Loucy (cell line): Measurements from ENCODE around the gene RNF43.

Source experiments
- H2AFZ ChIP-seq: fragments of 200-600 bp; sonication (generic); 2 replicates; pipeline ENCODE4 v1.6.0; 2016; ENCODE audit warnings: antibody characterized with exemption, mild to moderate bottlenecking, low read length, moderate library complexity
- H3F3A ChIP-seq: fragments of 200-600 bp; 2 replicates; pipeline ENCODE4 v1.6.0; 2016; ENCODE audit warnings: antibody characterized with exemption, low read depth, mild to moderate bottlenecking
- H3K27me3 ChIP-seq: fragments of 200-600 bp; sonication (generic); 2 replicates; pipeline ENCODE4 v1.6.1; 2014; ENCODE audit warnings: low read length, mild to moderate bottlenecking; ENCODE audit not compliant: insufficient read depth, poor library complexity, severe bottlenecking
- H3K36me3 ChIP-seq: fragments of 200-600 bp; sonication (generic); 2 replicates; pipeline ENCODE4 v1.6.1; 2016; ENCODE audit warnings: low read length; ENCODE audit not compliant: insufficient read depth
- H3K4me1 ChIP-seq: fragments of 200-600 bp; sonication (generic); 2 replicates; pipeline ENCODE4 v1.5.1; 2014; ENCODE audit warnings: low read length, mild to moderate bottlenecking; ENCODE audit not compliant: insufficient read depth, poor library complexity, severe bottlenecking
- H3K4me2 ChIP-seq: fragments of 200-600 bp; sonication (generic); 2 replicates; pipeline ENCODE4 v1.6.0; 2014; ENCODE audit warnings: antibody characterized with exemption, low read length, low read depth, mild to moderate bottlenecking; ENCODE audit not compliant: poor library complexity, severe bottlenecking
- H3K4me3 ChIP-seq: fragments of 200-600 bp; sonication (generic); 2 replicates; pipeline ENCODE4 v1.5.1; 2014; ENCODE audit warnings: low read length, mild to moderate bottlenecking, mixed read lengths; ENCODE audit not compliant: poor library complexity, severe bottlenecking
- H3K79me2 ChIP-seq: fragments of 200-600 bp; sonication (generic); 2 replicates; pipeline ENCODE4 v1.6.1; 2014; ENCODE audit warnings: low read length; ENCODE audit not compliant: insufficient read depth
- H3K9ac ChIP-seq: fragments of 200-600 bp; sonication (generic); 2 replicates; pipeline ENCODE4 v1.6.0; 2014; ENCODE audit warnings: mild to moderate bottlenecking, low read depth, low read length, moderate library complexity; ENCODE audit not compliant: poor library complexity, severe bottlenecking
- H3K9me2 ChIP-seq: fragments of 200-600 bp; sonication (generic); replicated peaks from 2 replicates; pipeline ENCODE4 v1.6.1; 2016; ENCODE audit warnings: low read depth, low read length, mixed read lengths
- H3K9me3 ChIP-seq: fragments of 200-600 bp; sonication (generic); 2 replicates; pipeline ENCODE4 v1.6.1; 2014; ENCODE audit warnings: mild to moderate bottlenecking, antibody characterized with exemption, low read length, low read depth; ENCODE audit not compliant: insufficient read depth
- H4K20me1 ChIP-seq: fragments of 200-600 bp; sonication (generic); 2 replicates; pipeline ENCODE4 v1.6.0; 2014; ENCODE audit warnings: antibody characterized with exemption, low read length, mild to moderate bottlenecking; ENCODE audit not compliant: insufficient read depth, poor library complexity, severe bottlenecking
- CTCF ChIP-seq: fragments of 200-600 bp; sonication (generic); conservative IDR thresholded peaks from 2 replicates; pipeline ENCODE4 v1.5.1; 2014; ENCODE audit warnings: mild to moderate bottlenecking, antibody characterized with exemption, low read length
- EZH2phosphoT487 ChIP-seq: fragments of 200-600 bp; IDR thresholded peaks from 2 replicates; pipeline ENCODE4 v1.6.1; 2018; ENCODE audit warnings: antibody characterized with exemption, mild to moderate bottlenecking, moderate library complexity, borderline replicate concordance

RNF43 gene

GRCh38 chr17:58421711-58422110 is 4.4 kb upstream of the RNF43 start:
- H3F3A ChIP-seq, result no peaks in the 10 kb centered on the region
- no peak overlapping the region for H3K9ac ChIP-seq
- no peaks in the 10 kb centered on the region for H3K36me3 ChIP-seq
- TF ChIP-seq EZH2phosphoT487, result no peak
- no peak for TF ChIP-seq CTCF
- no peak overlapping the region for H3K4me3 ChIP-seq
- H3K9me2 ChIP-seq, result no peaks in the 10 kb centered on the region
- no peak overlapping the region for H3K4me2 ChIP-seq
- no peaks in the 10 kb centered on the region for H3K9me3 ChIP-seq
- no peaks in the 10 kb centered on the region for H4K20me1 ChIP-seq
- H2AFZ ChIP-seq, result 0 out of 2 replicates have a peak overlapping the region, but pooled peaks have one; percentile 35
- H3K79me2 ChIP-seq, result peaks cover 9% of the 10 kb centered on the region
- H3K27me3 ChIP-seq, result no peaks in the 10 kb centered on the region
- H3K4me1 ChIP-seq, result peaks cover 12% of the 10 kb centered on the region

- Histone ChIP-seq H3K36me3 (no peaks in the 10 kb centered on the region), H2AFZ (no peak overlapping the region), H3K4me3 (no peak overlapping the region), H3K4me1 (peaks cover 21% of the 10 kb centered on the region), H3K4me2 (no peak overlapping the region), H3K9me3 (no peaks in the 10 kb centered on the region), H3K9me2 (no peaks in the 10 kb centered on the region), H4K20me1 (no peaks in the 10 kb centered on the region), H3K27me3 (no peaks in the 10 kb centered on the region), H3F3A (no peaks in the 10 kb centered on the region), H3K9ac (no peak overlapping the region), H3K79me2 (peaks cover 18% of the 10 kb centered on the region)
- TF ChIP-seq EZH2phosphoT487, result no peak
- no peak for TF ChIP-seq CTCF
Observed at GRCh38 chr17:58420827-58421226, 3.5 kb upstream of the RNF43 start.

GRCh38 chr17:58416937-58417299 is 416 bp downstream of the RNF43 start:
- Histone ChIP-seq H3K4me1 (peaks cover 55% of the 10 kb centered on the region), H2AFZ (no peak overlapping the region), H3K4me3 (peak overlapping the region; percentile 77), H3K9me3 (no peaks in the 10 kb centered on the region), H3K79me2 (peaks cover 57% of the 10 kb centered on the region), H4K20me1 (no peaks in the 10 kb centered on the region), H3F3A (no peaks in the 10 kb centered on the region), H3K4me2 (peak overlapping the region; percentile 78), H3K27me3 (no peaks in the 10 kb centered on the region), H3K9ac (peak overlapping the region; percentile 76), H3K9me2 (no peaks in the 10 kb centered on the region), H3K36me3 (no peaks in the 10 kb centered on the region)
- TF ChIP-seq CTCF (no peak), EZH2phosphoT487 (no peak)
